GM21529 (cell line): ENCODE measurements around the gene SNX9.
A peak's percentile ranks its signal among the peaks of the same experiment; 100 is the strongest.
"Not testable (repeated sequence)": the region's sequence is repeated elsewhere in the genome, so short reads cannot be mapped to it uniquely, and the experiment has no call there.

ENCODE experiments used
- ATAC-seq: cut with Tn5 transposase; IDR thresholded peaks from one replicate; pipeline ENCODE4 v1.9.1; 2021; ENCODE audit not compliant: unreplicated experiment

The SNX9 gene

GRCh38 chr6:157830354-157831017 lies 7.4 kb downstream of the SNX9 start:
- ATAC-seq, result peak; percentile 94

GRCh38 chr6:157831018-157831369 lies 7.9 kb downstream of the SNX9 start:
- ATAC-seq, result no peak

- no peak for ATAC-seq
These were observed 8.6 kb downstream of the SNX9 start for GRCh38 chr6:157831424-157832249.

- no peak for ATAC-seq
These were observed 9.4 kb downstream of the SNX9 start for GRCh38 chr6:157832250-157832967.

GRCh38 chr6:157834549-157834948 lies 11.5 kb downstream of the SNX9 start:
- no peak for ATAC-seq

- ATAC-seq, result no peak
These were observed 15.8 kb downstream of the SNX9 start for GRCh38 chr6:157838718-157839430.

GRCh38 chr6:157839606-157840005 lies 16.6 kb downstream of the SNX9 start:
- ATAC-seq, result no peak

- no peak for ATAC-seq
These were observed 17.2 kb downstream of the SNX9 start for GRCh38 chr6:157840261-157840660.

- no peak for ATAC-seq
These were observed 17.7 kb downstream of the SNX9 start for GRCh38 chr6:157840776-157841175.

- ATAC-seq, result peak; percentile 91
These were observed 18.3 kb downstream of the SNX9 start for GRCh38 chr6:157841211-157841840.

- ATAC-seq, result no peak
These were observed 19.2 kb downstream of the SNX9 start for GRCh38 chr6:157842212-157842611.

GRCh38 chr6:157844196-157844595 lies 21.1 kb downstream of the SNX9 start:
- not testable (repeated sequence) for ATAC-seq

GRCh38 chr6:157845493-157846259 lies 22.6 kb downstream of the SNX9 start:
- no peak for ATAC-seq

GRCh38 chr6:157847846-157848245 lies 24.8 kb downstream of the SNX9 start:
- no peak for ATAC-seq

GRCh38 chr6:157848693-157849092 lies 25.6 kb downstream of the SNX9 start:
- no peak for ATAC-seq

GRCh38 chr6:157849288-157850017 lies 26.4 kb downstream of the SNX9 start:
- no peak for ATAC-seq

- ATAC-seq, result no peak
These were observed 27.0 kb downstream of the SNX9 start for GRCh38 chr6:157850030-157850429.

- ATAC-seq, result no peak
These were observed 30.2 kb downstream of the SNX9 start for GRCh38 chr6:157853018-157853805.
